CD4-positive, alpha-beta T cell treated with Interleukin-17A for 4 hours (primary cell): ENCODE results near the gene LAIR1.
A peak's percentile ranks its signal among the peaks of the same experiment; 100 is the strongest.
"Not testable (repeated sequence)": the region's sequence is repeated elsewhere in the genome, so short reads cannot be mapped to it uniquely, and the experiment has no call there.

Experiments
- DNase-seq: peaks from one replicate; pipeline ENCODE4 v3.0.0-alpha.2; 2020; ENCODE audit warnings: mixed read lengths

The LAIR1 gene, protein sequence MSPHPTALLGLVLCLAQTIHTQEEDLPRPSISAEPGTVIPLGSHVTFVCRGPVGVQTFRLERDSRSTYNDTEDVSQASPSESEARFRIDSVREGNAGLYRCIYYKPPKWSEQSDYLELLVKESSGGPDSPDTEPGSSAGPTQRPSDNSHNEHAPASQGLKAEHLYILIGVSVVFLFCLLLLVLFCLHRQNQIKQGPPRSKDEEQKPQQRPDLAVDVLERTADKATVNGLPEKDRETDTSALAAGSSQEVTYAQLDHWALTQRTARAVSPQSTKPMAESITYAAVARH

DNA sequence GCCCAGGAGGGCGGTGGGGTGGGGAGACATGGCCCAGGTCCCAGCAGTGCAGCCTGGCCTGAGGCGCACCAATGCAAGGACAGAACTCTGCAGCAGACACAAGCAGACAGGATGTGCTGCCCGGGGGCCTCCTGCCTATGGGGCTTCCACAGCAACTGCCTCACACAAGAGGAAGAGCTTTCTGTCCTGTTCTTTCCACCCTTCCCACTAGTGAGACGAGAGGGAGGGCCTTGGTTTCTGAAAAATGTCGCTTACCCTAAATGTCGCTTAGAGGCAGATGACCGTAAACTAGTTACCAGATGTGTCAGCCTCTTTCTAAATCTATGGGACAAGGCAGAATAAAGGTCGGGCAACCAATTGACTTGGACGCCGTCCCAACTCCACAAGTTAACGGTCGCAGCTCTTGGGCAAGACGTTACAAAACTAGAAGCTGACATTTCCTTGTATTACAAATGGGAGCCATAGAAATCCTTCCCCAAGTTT, at the start of gene LAIR1:
Gene LAIR1 (minus strand): TSS at position 157 of the 483 bp plus-strand sequence. CDS start 127 bp downstream, at position 30.
- peak; percentile 76 for DNase-seq

DNA sequence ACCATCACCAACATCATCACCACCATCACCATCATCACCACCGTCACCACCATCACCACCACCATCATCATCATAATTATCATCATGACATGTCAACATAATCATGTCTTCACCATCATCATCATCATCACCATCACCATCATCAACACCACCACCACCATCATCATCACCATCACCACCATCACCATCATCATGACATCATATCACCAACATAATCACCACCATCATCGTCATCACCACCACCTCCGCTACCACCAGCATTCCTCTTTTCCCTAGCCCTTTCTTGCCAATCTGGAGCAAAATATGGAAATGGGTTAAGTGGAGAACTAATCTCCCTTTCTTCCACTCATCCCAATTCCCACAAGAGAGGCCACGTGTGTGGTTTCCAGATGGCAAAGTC, 49.4 kb upstream of the LAIR1 start:
- DNase-seq = no peak

DNA sequence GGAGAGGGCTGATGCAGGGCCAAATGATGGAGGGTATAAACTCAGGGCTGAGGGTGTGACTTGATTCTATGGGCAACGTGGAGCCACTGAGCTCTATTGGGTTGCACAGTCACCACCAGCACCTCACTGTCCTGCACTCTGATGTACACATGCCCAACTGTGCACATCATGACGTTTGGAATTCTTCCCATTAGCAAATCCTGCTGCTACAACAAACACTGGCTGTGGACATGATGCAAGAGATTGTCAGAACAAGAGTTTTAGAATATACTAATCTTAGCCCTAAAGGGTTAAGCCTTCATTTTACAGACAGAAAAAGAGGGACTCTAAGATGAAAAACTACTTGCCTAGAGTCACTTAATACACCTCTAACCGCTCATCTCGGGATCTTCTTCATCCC, 48.1 kb upstream of the LAIR1 start:
- no peak for DNase-seq

DNA sequence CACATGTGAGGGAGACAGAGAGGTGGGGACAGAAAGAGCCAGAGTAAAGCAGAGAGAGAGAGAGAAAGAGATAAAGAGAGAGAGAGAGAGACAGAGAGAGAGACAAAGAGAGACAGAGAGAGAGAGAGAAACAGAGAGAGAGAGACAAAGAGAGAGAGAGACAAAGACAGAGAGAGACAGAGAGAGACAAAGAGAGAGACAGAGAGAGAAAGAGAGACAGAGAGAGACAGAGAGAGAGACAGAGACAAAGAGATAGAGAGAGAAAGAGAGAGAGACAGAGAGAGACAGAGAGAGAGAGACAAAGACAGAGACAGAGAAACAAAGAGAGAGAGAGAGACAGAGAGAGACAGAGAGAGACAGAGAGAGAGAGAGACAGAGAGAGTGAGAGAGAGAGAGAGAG, 46.3 kb upstream of the LAIR1 start:
- no peak for DNase-seq

DNA sequence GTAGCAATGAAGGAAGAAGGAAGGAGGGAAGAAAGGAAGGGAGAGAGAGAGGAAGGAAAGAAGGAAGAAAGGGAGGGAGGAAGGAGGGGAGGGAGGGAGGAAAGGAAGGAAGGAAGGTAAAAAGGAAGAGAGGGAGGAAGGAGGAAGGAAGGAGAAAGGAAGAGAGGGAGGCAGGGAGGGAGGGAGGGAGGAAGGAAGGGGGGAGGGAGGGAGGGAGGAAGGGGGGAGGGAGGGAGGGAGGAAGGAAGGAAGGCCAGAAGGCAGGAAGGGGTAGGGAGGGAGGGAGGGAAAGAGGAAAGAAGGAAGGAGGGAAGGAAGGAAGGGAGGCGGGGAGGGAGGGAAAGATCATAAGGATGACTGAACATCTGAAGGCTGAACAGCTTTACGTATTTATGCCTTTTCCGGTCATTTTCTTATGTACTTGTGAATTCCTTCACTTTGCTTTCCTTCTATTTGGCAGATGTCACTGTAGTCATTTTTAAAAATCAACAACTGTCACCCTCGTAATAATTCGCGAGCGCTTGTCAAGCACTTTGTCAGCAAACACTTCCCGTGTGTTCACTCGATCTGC, 43.8 kb upstream of the LAIR1 start:
- no peak for DNase-seq

DNA sequence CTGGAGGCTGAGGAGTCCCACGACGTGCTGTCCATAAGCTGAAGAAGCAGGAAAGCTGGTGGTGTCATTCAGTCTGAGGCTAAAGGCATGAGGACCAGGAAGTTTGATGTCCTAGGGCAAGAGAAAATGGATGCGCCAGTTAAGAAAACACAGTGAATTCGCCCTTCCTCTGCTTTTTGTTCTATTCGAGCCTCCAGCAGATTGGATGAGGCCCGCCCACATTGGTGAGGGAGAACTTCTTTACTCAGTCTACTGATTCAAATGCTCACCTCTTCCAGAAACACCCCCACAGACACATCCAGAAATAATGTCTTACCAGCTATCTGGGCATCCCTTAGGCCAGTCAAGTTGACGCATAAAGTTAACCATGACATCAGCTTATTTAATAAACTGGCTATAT, 43.0 kb upstream of the LAIR1 start:
- DNase-seq = no peak

DNA sequence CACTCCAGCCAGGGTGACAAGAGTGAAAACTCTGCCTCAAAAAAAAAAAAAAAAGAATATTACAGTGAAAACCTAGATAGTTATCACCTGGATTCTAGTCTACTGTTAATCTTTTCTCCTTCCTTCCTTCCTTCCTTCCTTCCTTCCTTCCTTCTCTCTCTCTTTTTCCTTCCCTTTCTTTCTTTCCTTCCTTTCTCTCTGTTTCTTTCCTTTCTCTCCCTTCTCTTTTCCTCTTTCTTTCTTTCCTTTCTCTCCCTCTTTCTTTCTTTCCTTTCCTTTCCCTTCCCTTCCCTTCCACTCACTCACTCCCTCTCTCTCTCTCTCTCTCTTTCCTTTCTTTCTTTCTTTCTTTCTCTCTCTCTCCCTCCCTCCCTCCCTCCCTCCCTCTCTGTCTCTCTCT, 40.9 kb upstream of the LAIR1 start:
- DNase-seq = no peak

DNA sequence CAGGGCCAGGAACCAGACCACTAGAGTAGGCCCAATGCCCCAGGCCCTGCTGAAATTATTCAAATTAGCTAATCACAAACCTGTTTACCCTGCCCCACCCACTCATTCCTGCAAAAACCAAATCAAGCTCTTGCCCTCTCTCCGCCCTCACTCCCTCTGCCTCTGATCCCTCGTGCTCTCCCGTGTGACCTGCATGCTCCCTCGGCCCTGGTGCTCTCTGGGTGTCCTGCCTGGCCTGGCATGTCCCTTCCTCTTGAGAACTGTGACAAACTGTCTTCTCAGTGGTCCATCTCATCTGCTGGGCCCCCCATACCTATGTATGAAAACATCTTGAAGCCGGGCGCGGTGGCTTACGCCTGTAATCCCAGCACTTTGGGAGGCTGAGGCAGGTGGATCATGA, 38.3 kb upstream of the LAIR1 start:
- no peak for DNase-seq

DNA sequence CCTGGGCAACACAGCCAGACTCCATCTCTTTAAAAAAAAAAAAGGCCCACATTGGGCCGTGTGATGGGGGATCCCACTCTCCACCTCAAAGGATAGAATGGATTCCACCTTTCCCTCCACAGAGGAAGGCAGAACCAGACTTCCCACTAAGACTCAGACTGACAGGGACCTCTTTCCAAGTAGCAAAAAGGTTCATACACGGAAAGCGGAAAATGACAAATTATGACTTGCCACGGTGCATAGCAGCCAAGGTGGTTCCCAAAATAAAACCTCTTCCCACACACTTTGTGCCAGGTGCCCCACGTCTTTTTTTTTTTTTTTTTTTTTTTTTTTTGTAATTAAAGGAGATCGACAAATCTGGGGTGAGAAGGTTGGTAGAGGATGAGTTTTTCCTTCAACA, 36.2 kb upstream of the LAIR1 start:
- no peak for DNase-seq

DNA sequence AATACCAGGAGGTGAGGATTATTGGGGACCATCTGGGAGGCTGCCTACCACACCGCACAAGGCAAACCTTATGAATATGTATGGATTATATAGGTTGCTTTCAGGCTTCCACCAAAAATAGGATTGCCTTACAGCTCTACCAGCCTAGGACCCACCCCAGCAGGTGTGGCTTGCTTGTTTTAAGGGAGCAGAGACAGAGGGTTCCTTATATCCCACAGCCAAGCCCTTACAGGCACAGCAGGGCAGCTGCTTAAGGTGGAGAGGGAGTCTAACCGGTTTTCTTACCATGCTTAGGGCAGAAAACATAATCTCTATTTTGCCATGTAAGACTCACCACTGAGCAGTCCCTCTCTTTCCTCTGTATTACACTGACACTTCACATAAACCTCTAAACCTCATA, 34.5 kb upstream of the LAIR1 start:
- DNase-seq = no peak

DNA sequence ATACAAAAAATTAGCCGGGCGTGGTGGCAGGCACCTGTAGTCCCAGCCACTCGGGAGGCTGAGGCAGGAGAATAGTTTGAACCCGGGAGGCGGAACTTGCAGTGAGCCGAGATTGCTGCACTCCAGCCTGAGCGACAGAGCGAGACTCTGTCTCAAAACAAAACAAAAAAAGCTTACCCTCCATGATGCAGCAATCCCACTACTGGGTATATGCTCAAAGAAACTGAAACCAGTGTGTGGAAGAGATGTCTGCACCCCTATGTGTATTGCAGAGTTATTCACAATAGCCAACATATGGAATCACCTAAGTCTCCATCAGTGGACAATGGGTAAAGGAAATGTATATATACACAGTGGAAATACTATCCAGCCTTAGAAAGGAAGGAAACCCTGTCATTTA, 31.0 kb upstream of the LAIR1 start:
- DNase-seq = no peak

DNA sequence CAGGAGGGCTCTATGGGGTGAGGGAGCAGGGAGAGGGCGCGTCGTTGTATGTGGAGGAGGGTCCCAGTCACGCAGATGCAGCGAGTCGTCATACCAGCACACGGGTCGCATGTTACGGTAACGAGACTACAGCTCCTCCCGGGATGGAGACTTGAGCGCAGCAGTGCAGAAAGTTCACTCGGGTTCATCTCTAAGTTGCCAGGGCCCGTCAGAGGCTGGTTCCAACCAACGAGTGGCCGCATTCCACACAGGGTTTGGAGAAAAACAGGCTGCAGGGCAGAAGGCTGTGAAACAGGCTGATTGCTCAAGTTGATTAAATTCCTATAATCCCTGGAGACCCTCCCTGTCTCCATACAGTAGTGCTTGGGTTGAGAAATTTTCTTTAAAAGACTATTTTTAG, 28.6 kb upstream of the LAIR1 start:
- no peak for DNase-seq

DNA sequence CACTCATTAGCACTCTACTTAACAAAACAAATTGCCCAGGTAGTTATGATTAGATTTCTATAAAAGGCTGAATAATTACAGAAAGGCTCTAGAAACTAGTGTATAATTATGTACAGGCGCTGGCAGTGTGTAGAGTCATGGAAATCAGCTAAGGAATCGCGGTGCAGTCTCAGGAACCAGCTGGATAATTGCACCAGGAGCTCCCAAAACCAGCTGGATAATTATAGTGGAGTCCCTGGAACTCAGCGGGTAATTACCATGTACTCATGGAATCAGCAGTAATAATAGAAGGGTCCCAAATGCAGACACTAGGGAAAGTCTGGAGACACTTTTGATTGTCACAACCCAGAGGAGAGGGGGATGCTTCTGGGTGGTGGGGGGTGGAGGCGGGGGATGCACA, 27.4 kb upstream of the LAIR1 start:
- DNase-seq = no peak

DNA sequence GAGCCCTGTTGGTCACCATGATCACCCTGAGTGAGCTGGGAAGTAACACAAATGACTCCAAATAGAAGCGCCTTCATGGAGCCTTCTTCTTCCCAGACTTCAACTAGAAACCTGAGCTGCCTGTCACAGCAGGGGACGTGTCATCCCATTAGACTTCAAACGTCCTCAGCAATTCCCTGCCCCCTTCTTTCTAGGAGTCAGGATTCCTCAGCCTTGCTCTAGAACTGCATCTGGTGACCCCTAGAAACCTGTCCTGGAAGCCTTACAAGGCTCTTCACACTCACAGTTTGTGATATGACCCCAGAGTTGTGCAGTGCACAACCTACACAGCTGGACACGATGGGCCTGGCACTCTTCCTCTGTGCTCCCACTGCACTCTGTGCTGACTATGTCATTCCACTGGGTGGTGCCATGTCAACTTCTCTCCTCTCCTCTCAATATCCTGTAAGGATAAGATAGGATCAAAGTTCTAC, 26.9 kb upstream of the LAIR1 start:
- DNase-seq = no peak

DNA sequence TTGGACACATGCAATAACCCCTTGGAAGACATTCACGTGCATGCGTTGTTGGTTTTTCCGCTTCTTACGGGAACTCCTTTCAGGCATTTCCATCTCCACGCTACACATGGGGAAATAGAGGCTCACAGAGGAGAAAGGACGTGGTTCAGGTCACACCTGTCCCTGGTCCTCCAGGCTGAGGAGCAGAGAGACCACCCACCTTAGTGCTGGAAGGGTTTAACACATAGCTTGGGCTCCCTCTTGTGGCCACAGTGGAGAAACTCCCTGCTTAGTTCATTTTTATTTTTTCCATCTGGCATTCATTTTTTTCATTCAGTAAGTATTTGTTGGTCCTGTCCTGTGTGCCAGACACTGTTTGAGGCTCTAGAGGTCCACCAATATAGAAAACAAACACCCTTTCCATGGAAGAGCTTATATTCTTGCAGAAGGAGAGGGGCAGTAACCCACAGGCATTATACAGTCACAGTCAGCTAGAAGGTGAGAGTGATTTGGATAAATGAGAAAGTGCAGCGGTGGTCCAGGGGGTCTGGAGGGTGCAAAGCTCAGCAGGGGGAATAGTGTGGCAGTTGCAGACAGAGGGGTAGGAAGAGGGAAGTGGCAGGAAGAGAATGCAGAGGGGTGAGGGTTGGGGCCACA, 26.3 kb upstream of the LAIR1 start:
- peak; percentile 84 for DNase-seq

DNA sequence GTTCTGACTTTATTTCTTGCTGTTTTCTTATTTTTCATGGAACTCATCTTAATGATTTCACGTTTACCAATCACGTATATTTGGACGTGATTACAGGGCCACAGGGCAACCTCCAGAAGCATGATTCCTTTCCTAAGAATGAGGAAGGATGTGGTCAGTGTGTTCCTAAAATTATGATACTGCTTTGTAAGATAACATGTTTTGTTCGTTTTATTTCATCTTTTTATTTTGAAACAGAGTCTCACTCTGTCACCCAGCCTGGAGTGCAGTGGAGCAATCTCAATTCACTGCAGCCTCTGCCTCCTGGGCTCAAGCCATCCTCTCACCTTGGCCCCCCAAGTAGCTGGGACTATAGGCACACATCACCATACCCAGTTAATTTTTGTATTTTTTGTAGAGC, 24.8 kb upstream of the LAIR1 start:
- DNase-seq = no peak

DNA sequence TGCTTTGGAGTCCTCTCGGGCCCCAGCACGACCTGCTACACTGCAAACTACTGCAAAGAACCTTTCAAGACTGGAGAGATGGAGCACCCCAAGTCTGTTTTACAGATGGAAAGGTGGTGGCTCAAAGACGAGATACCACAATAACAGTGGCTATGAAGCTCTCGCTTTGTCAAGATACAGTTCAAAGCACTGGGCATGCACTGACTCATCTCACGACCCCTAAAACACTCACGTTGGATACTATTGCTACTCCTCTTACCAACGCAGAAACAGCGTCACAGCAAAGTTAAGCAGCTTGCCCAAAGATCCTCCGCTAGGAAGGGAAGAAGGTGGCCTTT, 24.0 kb upstream of the LAIR1 start:
- DNase-seq = no peak

DNA sequence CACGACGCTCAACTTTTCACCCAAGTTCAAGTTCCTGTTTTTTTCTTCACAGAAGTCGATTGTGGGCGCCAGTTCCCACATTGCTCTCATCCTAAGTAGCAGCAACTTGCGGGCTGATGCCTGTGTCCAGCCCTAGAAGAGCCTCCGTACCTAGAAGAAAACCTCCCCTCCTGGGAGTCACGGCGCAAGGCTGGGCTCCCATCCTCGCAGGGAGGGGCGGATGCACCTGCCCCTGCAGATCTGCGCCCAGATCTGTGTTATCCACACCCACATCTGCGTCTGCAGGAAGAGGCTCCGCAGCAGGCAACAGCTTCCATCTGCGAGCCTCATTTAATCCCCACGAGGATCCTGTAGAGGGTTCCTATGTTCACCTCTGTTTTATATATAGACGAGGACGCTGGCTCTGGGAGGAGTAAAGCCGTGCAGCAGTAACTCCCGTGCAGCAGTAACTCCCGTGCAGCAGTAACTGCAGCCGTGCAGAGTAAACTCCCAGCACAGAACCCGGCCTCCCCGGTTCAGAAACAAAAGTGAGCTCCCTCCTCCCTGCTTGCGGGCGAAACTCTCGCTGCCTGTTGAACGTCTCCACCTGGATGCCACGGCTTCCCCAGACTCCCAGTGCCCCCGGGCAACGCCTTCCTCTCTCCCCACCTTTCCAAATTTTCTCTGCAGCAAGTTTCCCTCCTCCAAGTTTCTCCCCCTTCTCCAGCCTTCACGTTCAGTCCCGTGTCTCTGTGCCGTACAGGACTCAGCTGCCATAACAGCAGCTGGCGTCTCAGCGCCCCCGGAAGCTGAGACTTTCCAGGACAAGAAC, 23.5 kb upstream of the LAIR1 start:
- peak; percentile 65 for DNase-seq

DNA sequence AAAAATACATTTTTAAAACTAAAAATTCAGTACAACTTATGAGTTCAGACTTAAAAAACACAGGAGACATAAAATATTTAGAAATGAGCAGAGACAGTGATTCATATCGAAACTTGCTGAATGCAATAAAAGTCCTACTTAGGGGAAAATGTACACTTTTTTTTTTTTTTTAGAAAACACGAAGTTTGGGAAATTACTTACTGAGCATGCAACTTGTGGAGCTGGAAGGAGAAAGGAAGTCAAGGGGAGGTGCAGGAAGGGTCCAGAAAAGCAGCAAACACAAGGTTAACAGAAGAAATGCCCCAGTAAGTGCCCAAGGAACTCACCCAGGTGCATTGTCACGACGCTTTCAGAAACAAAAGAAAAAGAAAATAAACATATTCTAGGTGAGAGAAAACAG, 18.6 kb upstream of the LAIR1 start:
- DNase-seq = no peak

DNA sequence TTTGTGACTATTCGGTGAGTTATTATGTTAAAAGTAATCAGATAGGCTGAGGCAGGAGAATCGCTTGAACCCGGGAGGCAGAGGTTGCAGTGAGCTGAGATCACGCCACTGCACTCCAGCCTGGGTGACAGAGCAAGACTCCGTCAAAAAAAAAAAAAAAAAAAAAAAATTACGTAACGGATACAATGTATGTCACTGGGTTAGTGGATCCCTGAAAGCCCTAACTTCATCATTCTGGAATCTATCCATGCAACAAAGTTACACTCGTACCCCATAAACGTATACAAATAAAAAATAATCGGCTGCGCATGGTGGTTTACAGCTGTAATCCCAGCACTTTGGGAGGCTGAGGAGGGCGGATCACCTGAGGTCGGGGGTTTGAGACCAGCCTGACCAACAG, 17.3 kb upstream of the LAIR1 start:
- not testable (repeated sequence) for DNase-seq

DNA sequence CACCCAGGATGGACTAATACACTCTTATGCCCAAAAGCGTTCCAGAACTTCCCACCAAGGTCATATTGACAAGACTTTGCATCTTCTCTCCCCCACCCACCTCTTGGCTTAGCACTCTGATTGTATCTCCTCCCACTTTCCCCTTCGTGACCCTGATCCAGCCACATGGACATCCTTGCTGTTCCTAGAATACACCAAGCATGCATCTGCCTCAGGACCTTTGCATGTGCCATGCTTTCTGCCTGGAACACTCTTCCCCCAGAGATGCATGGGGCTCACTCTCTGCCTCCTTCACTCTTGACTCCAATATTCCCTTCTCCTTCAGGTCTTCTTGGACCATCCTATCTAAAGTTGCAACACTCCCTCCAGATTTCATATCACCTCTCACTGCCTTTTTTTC, 16.2 kb upstream of the LAIR1 start:
- DNase-seq = no peak

DNA sequence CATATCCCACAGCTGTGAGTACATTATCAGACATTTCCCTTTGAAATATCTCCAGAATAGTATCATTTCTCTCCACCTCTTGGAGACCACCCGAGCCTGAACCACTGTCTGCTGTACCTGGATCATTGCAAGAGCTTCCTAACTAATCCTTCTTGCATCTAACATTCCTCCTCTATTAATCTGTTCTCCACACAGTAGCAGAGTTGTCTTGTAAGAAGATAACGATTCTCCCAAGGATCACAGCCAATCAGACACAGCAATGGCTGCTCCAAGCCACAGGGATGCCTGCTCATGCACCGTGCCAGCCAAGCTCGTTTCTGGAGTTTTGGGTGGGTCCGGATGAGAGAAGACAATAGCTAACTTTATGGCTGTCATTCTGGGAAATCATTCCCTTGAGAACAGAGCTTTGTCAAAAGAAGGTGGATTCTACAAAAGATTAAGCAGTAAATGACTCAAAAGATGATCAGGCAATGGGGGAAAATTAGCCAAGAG, 14.5 kb upstream of the LAIR1 start:
- DNase-seq = no peak

DNA sequence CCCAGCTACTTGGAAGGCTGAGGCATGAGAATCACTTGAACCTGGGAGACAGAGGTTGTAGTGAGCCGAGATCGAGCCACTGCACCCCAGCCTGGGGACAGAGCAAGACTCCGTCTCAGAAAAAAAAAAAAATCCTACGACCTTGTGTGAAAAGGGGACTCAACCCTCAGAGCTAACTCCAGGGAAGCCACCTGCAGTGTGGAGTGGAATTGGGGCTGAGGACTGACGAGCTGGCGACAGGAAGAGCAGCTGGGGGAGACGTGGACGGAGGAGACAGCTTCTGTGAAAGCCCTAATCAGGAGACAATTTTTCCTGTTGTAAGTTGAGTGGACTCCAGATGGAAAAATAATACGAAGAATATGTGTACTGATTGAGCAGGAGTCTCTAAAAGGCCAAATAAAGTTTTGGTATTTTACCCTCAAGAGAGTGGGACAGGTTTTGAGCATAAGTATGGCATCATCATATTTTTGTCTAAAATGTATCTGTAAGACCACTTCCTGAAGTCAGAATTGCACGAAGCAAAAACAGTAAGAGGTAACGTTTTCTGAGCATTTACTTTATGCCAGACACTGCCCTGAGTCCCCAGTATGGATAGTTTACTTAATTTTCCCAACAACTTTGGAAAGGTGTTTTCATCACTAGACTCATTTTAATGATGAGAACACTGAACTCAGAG, 12.0 kb upstream of the LAIR1 start:
- no peak for DNase-seq
